GM12891 (cell line): ENCODE measurements around the gene RTKN.

Source experiments
- DNase-seq: peaks from one replicate; pipeline ENCODE4 v3.0.0; 2011; ENCODE audit warnings: low spot score; ENCODE audit not compliant: insufficient read length
- FAIRE-seq: peaks from 2 replicates; lab custom pipeline; 2011; peaks lifted over from hg19 to GRCh38; lab: Jason Lieb, UNC
- PAX5 ChIP-seq: IDR thresholded peaks from 2 replicates; pipeline ENCODE4 v1.6.1; 2011; ENCODE audit warnings: low read length, moderate library complexity, mild to moderate bottlenecking; ENCODE audit not compliant: insufficient read depth, severe bottlenecking
- POLR2A ChIP-seq: IDR thresholded peaks from 2 replicates; pipeline ENCODE4 v1.6.1; 2011; ENCODE audit warnings: low read depth, low read length, control low read depth
- POLR2AphosphoS5 ChIP-seq: IDR thresholded peaks from 2 replicates; pipeline ENCODE4 v1.6.1; 2011; ENCODE audit warnings: low read depth, low read length, control low read depth
- POU2F2 ChIP-seq: IDR thresholded peaks from 2 replicates; pipeline ENCODE4 v1.6.1; 2011; ENCODE audit warnings: low read depth, mild to moderate bottlenecking, control low read depth, low read length, moderate library complexity
- SPI1 ChIP-seq: IDR thresholded peaks from 2 replicates; pipeline ENCODE4 v1.6.1; 2011; ENCODE audit warnings: low read depth, low read length, control low read depth
- TAF1 ChIP-seq: IDR thresholded peaks from 2 replicates; pipeline ENCODE4 v1.6.1; 2011; ENCODE audit warnings: low read depth, low read length, control low read depth

Gene RTKN

GRCh38 chr2:74385396-74385795 is 56.3 kb downstream of the RTKN start:
- DNase-seq (no peak), FAIRE-seq (no peak)
- TF ChIP-seq POU2F2 (no peak), TAF1 (no peak), POLR2AphosphoS5 (no peak), PAX5 (no peak), POLR2A (no peak), SPI1 (no peak)

GRCh38 chr2:74384051-74384450 is 57.7 kb downstream of the RTKN start:
- TF ChIP-seq POLR2A (no peak), SPI1 (no peak), POLR2AphosphoS5 (no peak), TAF1 (no peak), PAX5 (no peak), POU2F2 (no peak)
- no peak for FAIRE-seq
- DNase-seq, result no peak

- FAIRE-seq (no peak), DNase-seq (no peak)
- TF ChIP-seq TAF1, result no peak
These were observed 58.5 kb downstream of the RTKN start for GRCh38 chr2:74383254-74383653.

GRCh38 chr2:74381751-74382150 is 60.0 kb downstream of the RTKN start:
- TF ChIP-seq POU2F2 (no peak), SPI1 (no peak), POLR2AphosphoS5 (no peak), POLR2A (no peak), PAX5 (no peak), TAF1 (no peak)
- DNase-seq, result no peak
- FAIRE-seq, result no peak

GRCh38 chr2:74379851-74380789 is 61.6 kb downstream of the RTKN start, which contains the start of gene DCTN1:
DCTN1 (minus strand) TSS chr2:74380311; CDS start chr2:74380037, 274 bp downstream.
- peak; percentile 59 for DNase-seq
- FAIRE-seq, result no peak
- TF ChIP-seq PAX5 (no peak), TAF1 (no peak), POLR2AphosphoS5 (no peak), POLR2A (no peak), POU2F2 (no peak), SPI1 (no peak)

GRCh38 chr2:74378007-74378406 is 63.7 kb downstream of the RTKN start:
- FAIRE-seq (no peak), DNase-seq (no peak)
- TF ChIP-seq POU2F2, result no peak
- TF ChIP-seq TAF1, result no peak
- no peak for TF ChIP-seq PAX5
- TF ChIP-seq POLR2A, result no peak
- no peak for TF ChIP-seq POLR2AphosphoS5
- TF ChIP-seq SPI1, result no peak

- FAIRE-seq (no peak), DNase-seq (no peak)
- no peak for TF ChIP-seq TAF1
- peak; percentile 45; the same call in 1 of the 2 replicates for TF ChIP-seq SPI1
These were observed 65.9 kb downstream of the RTKN start for GRCh38 chr2:74375838-74376237.
